OCI-LY7 (cell line): ENCODE data around the gene FAM83D. TPM values are rescaled to one million over a fixed set of nuclear protein-coding genes. Genes with fewer than 3 reads are reported as not detected.

Experiments
- BruUV-seq: library from RNA; stranded (reverse); fragments of 400-500 nt; replicated peaks from 2 replicates; lab custom pipeline; 2021; lab: Mats Ljungman, UMichigan
- CTCF ChIA-PET: fragments of 300-600 bp; sonication (Branson Sonifier 250); formaldehyde crosslinking; loops from one replicate; lab custom pipeline; 2022; ENCODE audit warnings: antibody characterized with exemption; ENCODE audit not compliant: unreplicated experiment; lab: Charles Lee
- POLR2A ChIA-PET: fragments of 300-600 bp; sonication (Branson Sonifier 250); formaldehyde crosslinking; loops from one replicate; lab custom pipeline; 2022; ENCODE audit warnings: antibody characterized with exemption; lab: Charles Lee
- DNase-seq: peaks from one replicate; pipeline ENCODE4 v3.0.0-alpha.2; 2015; ENCODE audit warnings: low spot score
- H2AFZ ChIP-seq: fragments of 200-600 bp; sonication (generic), shearing (Covaris generic); 2 replicates; pipeline ENCODE4 v1.6.1; 2014; ENCODE audit warnings: mild to moderate bottlenecking, antibody characterized with exemption, low read length, moderate library complexity
- H3K27ac ChIP-seq: fragments of 200-600 bp; sonication (generic); 2 replicates; pipeline ENCODE4 v1.5.1; 2014; ENCODE audit warnings: mixed run types, low read depth, mild to moderate bottlenecking, moderate library complexity, low read length, inconsistent platforms; ENCODE audit not compliant: poor library complexity, severe bottlenecking
- H3K36me3 ChIP-seq: fragments of 200-600 bp; sonication (generic); 2 replicates; pipeline ENCODE4 v1.6.1; 2014; ENCODE audit warnings: mild to moderate bottlenecking, antibody characterized with exemption, low read length, moderate library complexity, mixed read lengths; ENCODE audit not compliant: insufficient read depth
- H3K4me1 ChIP-seq: fragments of 200-600 bp; sonication (generic); 2 replicates; pipeline ENCODE4 v1.5.1; 2014; ENCODE audit warnings: mild to moderate bottlenecking, low read length; ENCODE audit not compliant: insufficient read depth, poor library complexity, severe bottlenecking
- H3K4me2 ChIP-seq: fragments of 200-600 bp; sonication (generic); 2 replicates; pipeline ENCODE4 v1.6.1; 2014; ENCODE audit warnings: mild to moderate bottlenecking, low read length
- H3K4me3 ChIP-seq: fragments of 200-600 bp; sonication (generic); 2 replicates; pipeline ENCODE4 v1.5.1; 2014; ENCODE audit warnings: mild to moderate bottlenecking, low read depth, low read length; ENCODE audit not compliant: poor library complexity, severe bottlenecking
- H3K79me2 ChIP-seq: fragments of 200-600 bp; sonication (generic); 2 replicates; pipeline ENCODE4 v1.6.1; 2016; ENCODE audit warnings: low read depth, mild to moderate bottlenecking, low read length, moderate library complexity, mixed read lengths; ENCODE audit not compliant: insufficient read depth
- H3K9me2 ChIP-seq: fragments of 200-600 bp; sonication (generic); 2 replicates; pipeline ENCODE4 v1.6.1; 2016; ENCODE audit warnings: mild to moderate bottlenecking, low read length, mixed read lengths; ENCODE audit not compliant: insufficient read depth
- H3K9me3 ChIP-seq: fragments of 200-600 bp; sonication (generic); 2 replicates; pipeline ENCODE4 v1.6.1; 2014; ENCODE audit warnings: mild to moderate bottlenecking, mixed run types, low read length, mixed read lengths
- H4K20me1 ChIP-seq: fragments of 200-600 bp; sonication (generic); 2 replicates; pipeline ENCODE4 v1.6.1; 2014; ENCODE audit warnings: mild to moderate bottlenecking, antibody characterized with exemption, low read length, moderate library complexity, mixed read lengths; ENCODE audit not compliant: insufficient read depth
- EZH2phosphoT487 ChIP-seq: fragments of 200-600 bp; sonication (generic); IDR thresholded peaks from 2 replicates; pipeline ENCODE4 v1.6.1; 2018; ENCODE audit warnings: low read depth, borderline replicate concordance, mild to moderate bottlenecking, mixed run types, antibody characterized with exemption, low read length, moderate library complexity, mixed read lengths
- intact Hi-C: fragments of 100-400 bp; cut with micrococcal nuclease; formaldehyde crosslinking; loops from one replicate; pipeline ENCODE4 v1.10.0; 2022; ENCODE audit not compliant: unreplicated experiment
- total RNA-seq, 2 experiments: library from RNA; depleted of rRNA in 1 of 2; stranded (reverse); fragments of >200 nt in 1 of 2; shearing (Covaris generic) in 1 of 2; gene quantifications; 2 replicates each; pipeline ENCODE4 v1.2.3, GENCODE V29; 2014 to 2022
- TF ChIP-seq, protein P1 (sequence below): fragments of 200-600 bp; sonication (generic); conservative IDR thresholded peaks from 2 replicates; pipeline ENCODE4 v1.5.1; 2014; ENCODE audit warnings: mild to moderate bottlenecking, antibody characterized with exemption, low read length, moderate library complexity, mixed read lengths

Gene FAM83D
- total RNA-seq, 2 experiments from 2014 or later: 32.6 to 48.2 TPM

DNA sequence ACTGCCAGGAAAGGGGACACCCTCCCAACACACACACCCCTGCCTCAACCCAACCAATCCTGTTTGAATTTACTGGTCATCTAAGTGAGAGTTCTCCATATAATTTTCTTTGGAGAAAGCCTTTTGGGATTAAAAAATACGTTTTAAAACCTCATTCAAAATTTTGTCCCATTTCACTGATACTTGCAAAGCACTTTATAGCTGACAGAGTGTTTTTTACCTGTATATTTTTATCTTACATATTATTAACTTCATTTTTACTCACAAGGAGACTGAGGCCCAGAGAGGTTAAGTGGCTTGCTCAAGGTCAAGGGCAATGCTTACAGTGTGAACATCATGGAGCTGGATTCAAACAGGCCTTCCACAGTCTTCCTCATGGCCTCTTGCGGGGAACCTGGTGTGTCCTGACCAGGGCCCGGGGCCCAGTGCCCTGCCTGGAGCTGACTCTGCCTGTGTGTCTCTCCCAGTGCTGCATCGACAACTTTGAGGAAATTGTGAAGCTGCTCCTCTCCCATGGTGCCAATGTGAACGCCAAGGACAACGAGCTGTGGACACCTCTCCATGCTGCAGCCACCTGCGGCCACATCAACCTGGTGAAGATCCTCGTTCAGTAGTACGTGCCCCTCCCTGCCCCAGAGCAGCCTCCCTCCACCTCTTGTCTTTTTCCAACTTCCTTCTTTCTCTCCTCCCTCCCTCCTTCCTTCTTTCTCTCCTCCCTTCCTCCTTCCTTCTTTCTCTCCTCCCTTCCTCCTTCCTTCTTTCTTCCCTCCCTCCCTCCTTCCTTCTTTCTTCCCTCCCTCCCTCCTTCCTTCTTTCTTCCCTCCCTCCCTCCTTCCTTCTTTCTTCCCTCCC, 30.9 kb upstream of the FAM83D start:
- Histone ChIP-seq H3K4me1 (peaks cover 45% of the 10 kb centered on the region), H3K9me2 (no peaks in the 10 kb centered on the region), H3K4me3 (no peak overlapping the region), H3K27ac (no peak overlapping the region), H4K20me1 (no peaks in the 10 kb centered on the region), H3K9me3 (no peaks in the 10 kb centered on the region), H2AFZ (no peak overlapping the region), H3K4me2 (no peak overlapping the region), H3K36me3 (peaks cover 34% of the 10 kb centered on the region), H3K79me2 (no peaks in the 10 kb centered on the region; the same call in 1 of the 2 replicates)
- TF ChIP-seq, protein P1, sequence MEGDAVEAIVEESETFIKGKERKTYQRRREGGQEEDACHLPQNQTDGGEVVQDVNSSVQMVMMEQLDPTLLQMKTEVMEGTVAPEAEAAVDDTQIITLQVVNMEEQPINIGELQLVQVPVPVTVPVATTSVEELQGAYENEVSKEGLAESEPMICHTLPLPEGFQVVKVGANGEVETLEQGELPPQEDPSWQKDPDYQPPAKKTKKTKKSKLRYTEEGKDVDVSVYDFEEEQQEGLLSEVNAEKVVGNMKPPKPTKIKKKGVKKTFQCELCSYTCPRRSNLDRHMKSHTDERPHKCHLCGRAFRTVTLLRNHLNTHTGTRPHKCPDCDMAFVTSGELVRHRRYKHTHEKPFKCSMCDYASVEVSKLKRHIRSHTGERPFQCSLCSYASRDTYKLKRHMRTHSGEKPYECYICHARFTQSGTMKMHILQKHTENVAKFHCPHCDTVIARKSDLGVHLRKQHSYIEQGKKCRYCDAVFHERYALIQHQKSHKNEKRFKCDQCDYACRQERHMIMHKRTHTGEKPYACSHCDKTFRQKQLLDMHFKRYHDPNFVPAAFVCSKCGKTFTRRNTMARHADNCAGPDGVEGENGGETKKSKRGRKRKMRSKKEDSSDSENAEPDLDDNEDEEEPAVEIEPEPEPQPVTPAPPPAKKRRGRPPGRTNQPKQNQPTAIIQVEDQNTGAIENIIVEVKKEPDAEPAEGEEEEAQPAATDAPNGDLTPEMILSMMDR: no peak
- no peak for TF ChIP-seq EZH2phosphoT487
- no TSS peak for BruUV-seq
- ChIA-PET CTCF (interaction anchor here (1.2 to 1.7 kb wide), 2 partner anchors 12 to 53 kb away, joined by 5 to 8 read pairs; no protein-coding TSS in a partner anchor), POLR2A (interaction anchor here (0.5 to 0.8 kb wide), 3 partner anchors 11 to 88 kb away, joined by 3 to 5 read pairs (median 4); no protein-coding TSS in a partner anchor)
- intact Hi-C loops: no loop called here
- no peak for DNase-seq

DNA sequence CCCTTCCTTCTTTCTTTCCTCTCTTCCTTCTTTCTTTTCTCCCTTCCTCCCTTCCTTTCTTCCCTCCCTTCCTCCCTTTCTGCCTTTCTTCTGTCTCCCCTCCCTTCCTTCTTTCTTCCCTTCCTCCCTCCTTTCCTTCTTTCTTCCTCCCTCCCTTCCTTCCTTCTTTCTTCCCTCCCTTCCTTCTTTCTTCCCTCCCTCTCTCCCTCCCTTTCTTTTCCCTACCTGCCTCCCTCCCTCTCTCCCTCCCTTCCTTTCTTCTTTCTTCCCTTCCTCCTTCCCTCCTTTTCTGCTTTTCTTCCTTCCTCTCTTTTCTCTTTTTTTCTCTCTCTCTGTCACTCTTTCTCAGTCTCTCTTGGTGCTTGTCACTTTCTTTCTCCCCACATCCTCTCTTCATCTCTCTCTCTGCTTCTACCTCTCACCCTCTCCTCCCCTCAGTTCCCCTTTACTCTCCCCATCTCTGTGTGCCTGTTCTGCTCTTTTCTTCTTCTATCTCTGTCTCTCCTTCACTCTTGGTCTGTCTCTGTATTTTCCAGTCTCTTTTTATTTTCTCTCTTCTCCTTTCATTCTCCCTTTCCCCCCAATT, 30.1 kb upstream of the FAM83D start:
- TF ChIP-seq, protein P1: no peak
- no peak for TF ChIP-seq EZH2phosphoT487
- no peak for DNase-seq
- CTCF ChIA-PET: interaction anchor here (1.2 to 1.7 kb wide), 2 partner anchors 13 to 53 kb away, joined by 5 to 8 read pairs; no protein-coding TSS in a partner anchor
- intact Hi-C loops: no loop called here
- peaks cover 37% of the 10 kb centered on the region for H3K4me1 ChIP-seq
- H3K9me3 ChIP-seq: no peaks in the 10 kb centered on the region
- no peaks in the 10 kb centered on the region for H4K20me1 ChIP-seq
- no peak overlapping the region for H3K27ac ChIP-seq
- POLR2A ChIA-PET: interaction anchor here (0.5 kb wide), 1 partner anchor 10 kb away, joined by 4 read pairs; no protein-coding TSS in a partner anchor
- H3K4me3 ChIP-seq: no peak overlapping the region
- H3K79me2 ChIP-seq: no peaks in the 10 kb centered on the region; the same call in 1 of the 2 replicates
- H3K36me3 ChIP-seq: peaks cover 38% of the 10 kb centered on the region
- no peak overlapping the region for H3K4me2 ChIP-seq
- no peaks in the 10 kb centered on the region for H3K9me2 ChIP-seq
- no peak overlapping the region for H2AFZ ChIP-seq
- no TSS peak for BruUV-seq
